K562 (cell line): ENCODE results near the gene MYO1F. TPM values are rescaled to one million over a fixed set of nuclear protein-coding genes. Genes with fewer than 3 reads are reported as not detected.
A peak's percentile ranks its signal among the peaks of the same experiment; 100 is the strongest.

ENCODE experiments used
- CHD4 ChIP-seq: fragments of 200-600 bp; sonication (generic); IDR thresholded peaks from 3 replicates; pipeline ENCODE4 v1.6.1; 2012; ENCODE audit warnings: low read depth, mild to moderate bottlenecking, mixed read lengths, low read length, inconsistent platforms; ENCODE audit not compliant: insufficient read depth, insufficient replicate concordance, poor library complexity, severe bottlenecking
- EZH2 ChIP-seq: IDR thresholded peaks from 2 replicates; pipeline ENCODE4 v1.6.1; 2012; ENCODE audit warnings: low read depth, mild to moderate bottlenecking, inconsistent platforms, low read length, borderline replicate concordance
- HDAC2 ChIP-seq: fragments of 450-650 bp; IDR thresholded peaks from 2 replicates; pipeline ENCODE4 v1.6.1; 2016; ENCODE audit warnings: mild to moderate bottlenecking
- MEIS2 ChIP-seq: fragments of 450-650 bp; IDR thresholded peaks from 2 replicates; pipeline ENCODE4 v1.6.1; 2014; ENCODE audit warnings: mild to moderate bottlenecking; ENCODE audit not compliant: partially characterized antibody
- RFX7 ChIP-seq: fragments of 250-450 bp; sonication (Bioruptor Pico); IDR thresholded peaks from 2 replicates; pipeline ENCODE4 v1.5.1; 2021; ENCODE audit warnings: mild to moderate bottlenecking
- SMARCA5 ChIP-seq: fragments of 450-650 bp; IDR thresholded peaks from 2 replicates; pipeline ENCODE4 v1.6.1; 2016
- ZNF175 ChIP-seq: fragments of 200-800 bp; sonication (Bioruptor generic); IDR thresholded peaks from 2 replicates; pipeline ENCODE4 v1.6.1; 2016; ENCODE audit warnings: low read depth, mild to moderate bottlenecking, missing genetic modification characterization, missing compliant biosample characterization
- ZNF232 ChIP-seq: sonication (generic); formaldehyde crosslinking; IDR thresholded peaks from 2 replicates; pipeline ENCODE4 v1.8.0; 2022; ENCODE audit warnings: mild to moderate bottlenecking, missing genetic modification reagents
- polyA plus RNA-seq, 8 experiments: library from polyadenylated mRNA; depleted of rRNA in 4 of 8; stranded (reverse) in 5 of 8; unstranded in 3 of 8; fragments of >200 nt; fragmentation: Nextera tagmentation in 2 of 8; fragmentation: Illumina TruSeq in 1 of 8; extraction: Ambion mirVana in 2 of 8; extraction: Trizol in 1 of 8; gene quantifications; 2 replicates each; pipeline versions ENCODE4 v1.2.1 to v1.2.3, GENCODE V29; 2011 to 2014; ENCODE audit warnings: inconsistent platforms in 1 of 8, missing spikeins in 1 of 8
- total RNA-seq, 7 experiments: library from RNA; depleted of rRNA in 6 of 7; stranded (reverse); fragments of >200 nt in 6 of 7; fragmentation: Illumina TruSeq in 2 of 7; extraction: Trizol in 2 of 7; gene quantifications; 2 replicates each; pipeline versions ENCODE4 v1.2.1 to v1.2.3, GENCODE V29; 2011 to 2021; ENCODE audit warnings: low replicate concordance in 1 of 7
- TF ChIP-seq, protein P1 (sequence below): sonication (generic); formaldehyde crosslinking; IDR thresholded peaks from 2 replicates; pipeline ENCODE4 v1.4.0; 2020; ENCODE audit warnings: mild to moderate bottlenecking, missing genetic modification reagents
- TF ChIP-seq, protein P2 (sequence below): fragments of 150-350 bp; IDR thresholded peaks from 2 replicates; pipeline ENCODE4 v1.6.1; 2014; ENCODE audit warnings: low read depth, mild to moderate bottlenecking, low read length, borderline replicate concordance
- TF ChIP-seq, protein P3 (sequence below): fragments of 200-600 bp; sonication (generic); IDR thresholded peaks from one replicate; pipeline ENCODE4 v1.6.1; 2012; ENCODE audit warnings: mild to moderate bottlenecking, low read depth, low read length, inconsistent platforms

The MYO1F gene
- total and polyA plus RNA-seq, 9 of the 15 experiments (the other 6 are each of a cell fraction or from before 2014, with no cell fraction given): 0.78 to 9.4 (median 4.3) TPM

DNA sequence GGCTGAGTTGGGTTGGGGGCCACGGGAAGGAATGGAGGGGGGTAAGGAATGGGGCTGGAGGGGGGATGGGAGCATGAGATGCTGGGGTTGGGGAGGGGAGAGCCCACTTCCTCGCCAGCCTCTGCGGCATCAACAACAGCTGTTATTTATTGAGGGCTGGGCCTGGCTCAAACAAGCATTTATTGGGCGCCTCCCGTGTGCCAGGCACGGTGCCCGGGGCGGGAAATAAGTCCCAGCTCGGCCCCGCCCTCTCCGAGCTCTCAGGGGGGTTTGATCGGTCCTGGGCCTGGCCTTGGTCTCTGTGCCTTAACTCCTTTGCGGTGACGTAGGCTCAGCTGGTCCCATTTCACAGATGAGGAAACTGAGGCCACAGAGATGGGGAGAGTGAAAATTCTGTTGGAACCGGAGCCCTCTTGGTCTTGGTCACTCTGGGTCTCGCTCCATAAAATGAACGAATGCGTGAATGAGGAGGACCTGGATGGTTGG, 34.2 kb upstream of the MYO1F start (continued):
- TF ChIP-seq CHD4: peak; percentile 90
- peak; percentile 92; the same call in 1 of the 2 replicates for TF ChIP-seq SMARCA5
- TF ChIP-seq, protein P1, sequence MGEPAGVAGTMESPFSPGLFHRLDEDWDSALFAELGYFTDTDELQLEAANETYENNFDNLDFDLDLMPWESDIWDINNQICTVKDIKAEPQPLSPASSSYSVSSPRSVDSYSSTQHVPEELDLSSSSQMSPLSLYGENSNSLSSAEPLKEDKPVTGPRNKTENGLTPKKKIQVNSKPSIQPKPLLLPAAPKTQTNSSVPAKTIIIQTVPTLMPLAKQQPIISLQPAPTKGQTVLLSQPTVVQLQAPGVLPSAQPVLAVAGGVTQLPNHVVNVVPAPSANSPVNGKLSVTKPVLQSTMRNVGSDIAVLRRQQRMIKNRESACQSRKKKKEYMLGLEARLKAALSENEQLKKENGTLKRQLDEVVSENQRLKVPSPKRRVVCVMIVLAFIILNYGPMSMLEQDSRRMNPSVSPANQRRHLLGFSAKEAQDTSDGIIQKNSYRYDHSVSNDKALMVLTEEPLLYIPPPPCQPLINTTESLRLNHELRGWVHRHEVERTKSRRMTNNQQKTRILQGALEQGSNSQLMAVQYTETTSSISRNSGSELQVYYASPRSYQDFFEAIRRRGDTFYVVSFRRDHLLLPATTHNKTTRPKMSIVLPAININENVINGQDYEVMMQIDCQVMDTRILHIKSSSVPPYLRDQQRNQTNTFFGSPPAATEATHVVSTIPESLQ: no peak
- no peak for TF ChIP-seq EZH2
- no peak for TF ChIP-seq MEIS2
- TF ChIP-seq ZNF175 (CRISPR knock-in tag): no peak
- TF ChIP-seq, protein P2, sequence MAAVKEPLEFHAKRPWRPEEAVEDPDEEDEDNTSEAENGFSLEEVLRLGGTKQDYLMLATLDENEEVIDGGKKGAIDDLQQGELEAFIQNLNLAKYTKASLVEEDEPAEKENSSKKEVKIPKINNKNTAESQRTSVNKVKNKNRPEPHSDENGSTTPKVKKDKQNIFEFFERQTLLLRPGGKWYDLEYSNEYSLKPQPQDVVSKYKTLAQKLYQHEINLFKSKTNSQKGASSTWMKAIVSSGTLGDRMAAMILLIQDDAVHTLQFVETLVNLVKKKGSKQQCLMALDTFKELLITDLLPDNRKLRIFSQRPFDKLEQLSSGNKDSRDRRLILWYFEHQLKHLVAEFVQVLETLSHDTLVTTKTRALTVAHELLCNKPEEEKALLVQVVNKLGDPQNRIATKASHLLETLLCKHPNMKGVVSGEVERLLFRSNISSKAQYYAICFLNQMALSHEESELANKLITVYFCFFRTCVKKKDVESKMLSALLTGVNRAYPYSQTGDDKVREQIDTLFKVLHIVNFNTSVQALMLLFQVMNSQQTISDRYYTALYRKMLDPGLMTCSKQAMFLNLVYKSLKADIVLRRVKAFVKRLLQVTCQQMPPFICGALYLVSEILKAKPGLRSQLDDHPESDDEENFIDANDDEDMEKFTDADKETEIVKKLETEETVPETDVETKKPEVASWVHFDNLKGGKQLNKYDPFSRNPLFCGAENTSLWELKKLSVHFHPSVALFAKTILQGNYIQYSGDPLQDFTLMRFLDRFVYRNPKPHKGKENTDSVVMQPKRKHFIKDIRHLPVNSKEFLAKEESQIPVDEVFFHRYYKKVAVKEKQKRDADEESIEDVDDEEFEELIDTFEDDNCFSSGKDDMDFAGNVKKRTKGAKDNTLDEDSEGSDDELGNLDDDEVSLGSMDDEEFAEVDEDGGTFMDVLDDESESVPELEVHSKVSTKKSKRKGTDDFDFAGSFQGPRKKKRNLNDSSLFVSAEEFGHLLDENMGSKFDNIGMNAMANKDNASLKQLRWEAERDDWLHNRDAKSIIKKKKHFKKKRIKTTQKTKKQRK: no peak
- TF ChIP-seq ZNF232 (CRISPR knock-in tag): no peak
- peak; percentile 84 for TF ChIP-seq HDAC2
- TF ChIP-seq, protein P3, sequence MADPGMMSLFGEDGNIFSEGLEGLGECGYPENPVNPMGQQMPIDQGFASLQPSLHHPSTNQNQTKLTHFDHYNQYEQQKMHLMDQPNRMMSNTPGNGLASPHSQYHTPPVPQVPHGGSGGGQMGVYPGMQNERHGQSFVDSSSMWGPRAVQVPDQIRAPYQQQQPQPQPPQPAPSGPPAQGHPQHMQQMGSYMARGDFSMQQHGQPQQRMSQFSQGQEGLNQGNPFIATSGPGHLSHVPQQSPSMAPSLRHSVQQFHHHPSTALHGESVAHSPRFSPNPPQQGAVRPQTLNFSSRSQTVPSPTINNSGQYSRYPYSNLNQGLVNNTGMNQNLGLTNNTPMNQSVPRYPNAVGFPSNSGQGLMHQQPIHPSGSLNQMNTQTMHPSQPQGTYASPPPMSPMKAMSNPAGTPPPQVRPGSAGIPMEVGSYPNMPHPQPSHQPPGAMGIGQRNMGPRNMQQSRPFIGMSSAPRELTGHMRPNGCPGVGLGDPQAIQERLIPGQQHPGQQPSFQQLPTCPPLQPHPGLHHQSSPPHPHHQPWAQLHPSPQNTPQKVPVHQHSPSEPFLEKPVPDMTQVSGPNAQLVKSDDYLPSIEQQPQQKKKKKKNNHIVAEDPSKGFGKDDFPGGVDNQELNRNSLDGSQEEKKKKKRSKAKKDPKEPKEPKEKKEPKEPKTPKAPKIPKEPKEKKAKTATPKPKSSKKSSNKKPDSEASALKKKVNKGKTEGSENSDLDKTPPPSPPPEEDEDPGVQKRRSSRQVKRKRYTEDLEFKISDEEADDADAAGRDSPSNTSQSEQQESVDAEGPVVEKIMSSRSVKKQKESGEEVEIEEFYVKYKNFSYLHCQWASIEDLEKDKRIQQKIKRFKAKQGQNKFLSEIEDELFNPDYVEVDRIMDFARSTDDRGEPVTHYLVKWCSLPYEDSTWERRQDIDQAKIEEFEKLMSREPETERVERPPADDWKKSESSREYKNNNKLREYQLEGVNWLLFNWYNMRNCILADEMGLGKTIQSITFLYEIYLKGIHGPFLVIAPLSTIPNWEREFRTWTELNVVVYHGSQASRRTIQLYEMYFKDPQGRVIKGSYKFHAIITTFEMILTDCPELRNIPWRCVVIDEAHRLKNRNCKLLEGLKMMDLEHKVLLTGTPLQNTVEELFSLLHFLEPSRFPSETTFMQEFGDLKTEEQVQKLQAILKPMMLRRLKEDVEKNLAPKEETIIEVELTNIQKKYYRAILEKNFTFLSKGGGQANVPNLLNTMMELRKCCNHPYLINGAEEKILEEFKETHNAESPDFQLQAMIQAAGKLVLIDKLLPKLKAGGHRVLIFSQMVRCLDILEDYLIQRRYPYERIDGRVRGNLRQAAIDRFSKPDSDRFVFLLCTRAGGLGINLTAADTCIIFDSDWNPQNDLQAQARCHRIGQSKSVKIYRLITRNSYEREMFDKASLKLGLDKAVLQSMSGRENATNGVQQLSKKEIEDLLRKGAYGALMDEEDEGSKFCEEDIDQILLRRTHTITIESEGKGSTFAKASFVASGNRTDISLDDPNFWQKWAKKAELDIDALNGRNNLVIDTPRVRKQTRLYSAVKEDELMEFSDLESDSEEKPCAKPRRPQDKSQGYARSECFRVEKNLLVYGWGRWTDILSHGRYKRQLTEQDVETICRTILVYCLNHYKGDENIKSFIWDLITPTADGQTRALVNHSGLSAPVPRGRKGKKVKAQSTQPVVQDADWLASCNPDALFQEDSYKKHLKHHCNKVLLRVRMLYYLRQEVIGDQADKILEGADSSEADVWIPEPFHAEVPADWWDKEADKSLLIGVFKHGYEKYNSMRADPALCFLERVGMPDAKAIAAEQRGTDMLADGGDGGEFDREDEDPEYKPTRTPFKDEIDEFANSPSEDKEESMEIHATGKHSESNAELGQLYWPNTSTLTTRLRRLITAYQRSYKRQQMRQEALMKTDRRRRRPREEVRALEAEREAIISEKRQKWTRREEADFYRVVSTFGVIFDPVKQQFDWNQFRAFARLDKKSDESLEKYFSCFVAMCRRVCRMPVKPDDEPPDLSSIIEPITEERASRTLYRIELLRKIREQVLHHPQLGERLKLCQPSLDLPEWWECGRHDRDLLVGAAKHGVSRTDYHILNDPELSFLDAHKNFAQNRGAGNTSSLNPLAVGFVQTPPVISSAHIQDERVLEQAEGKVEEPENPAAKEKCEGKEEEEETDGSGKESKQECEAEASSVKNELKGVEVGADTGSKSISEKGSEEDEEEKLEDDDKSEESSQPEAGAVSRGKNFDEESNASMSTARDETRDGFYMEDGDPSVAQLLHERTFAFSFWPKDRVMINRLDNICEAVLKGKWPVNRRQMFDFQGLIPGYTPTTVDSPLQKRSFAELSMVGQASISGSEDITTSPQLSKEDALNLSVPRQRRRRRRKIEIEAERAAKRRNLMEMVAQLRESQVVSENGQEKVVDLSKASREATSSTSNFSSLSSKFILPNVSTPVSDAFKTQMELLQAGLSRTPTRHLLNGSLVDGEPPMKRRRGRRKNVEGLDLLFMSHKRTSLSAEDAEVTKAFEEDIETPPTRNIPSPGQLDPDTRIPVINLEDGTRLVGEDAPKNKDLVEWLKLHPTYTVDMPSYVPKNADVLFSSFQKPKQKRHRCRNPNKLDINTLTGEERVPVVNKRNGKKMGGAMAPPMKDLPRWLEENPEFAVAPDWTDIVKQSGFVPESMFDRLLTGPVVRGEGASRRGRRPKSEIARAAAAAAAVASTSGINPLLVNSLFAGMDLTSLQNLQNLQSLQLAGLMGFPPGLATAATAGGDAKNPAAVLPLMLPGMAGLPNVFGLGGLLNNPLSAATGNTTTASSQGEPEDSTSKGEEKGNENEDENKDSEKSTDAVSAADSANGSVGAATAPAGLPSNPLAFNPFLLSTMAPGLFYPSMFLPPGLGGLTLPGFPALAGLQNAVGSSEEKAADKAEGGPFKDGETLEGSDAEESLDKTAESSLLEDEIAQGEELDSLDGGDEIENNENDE: no peak
- TF ChIP-seq RFX7 (CRISPR knock-in tag): no peak
